IMR-90 (cell line): ENCODE results near the gene LAMTOR3. TPM values are rescaled to one million over a fixed set of nuclear protein-coding genes. Genes with fewer than 3 reads are reported as not detected.
"Not testable (repeated sequence)": the region's sequence is repeated elsewhere in the genome, so short reads cannot be mapped to it uniquely, and the experiment has no call there.

Experiments
- ATAC-seq: fragments of 200-7000 bp; cut with Tn5 transposase; 2 replicates; pipeline ENCODE4 v1.9.1; 2020; ENCODE audit warnings: low read depth, mild to moderate bottlenecking, moderate library complexity
- BruUV-seq: library from RNA; stranded (reverse); fragments of 400-500 nt; replicated peaks from 2 replicates; lab custom pipeline; 2021; lab: Mats Ljungman, UMichigan
- CTCF ChIA-PET: fragments of 300-600 bp; formaldehyde crosslinking; extraction: SDS; loops from one replicate; lab custom pipeline; 2021; ENCODE audit warnings: antibody characterized with exemption; lab: Yijun Ruan, JAX
- POLR2A ChIA-PET: fragments of 300-600 bp; sonication (Branson Sonifier 250); formaldehyde crosslinking; loops from one replicate; lab custom pipeline; 2022; ENCODE audit warnings: antibody characterized with exemption; ENCODE audit not compliant: unreplicated experiment; lab: Charles Lee
- DNase-seq: peaks from one replicate; pipeline ENCODE4 v3.0.0; 2013
- H2AFZ ChIP-seq: replicated peaks from 2 replicates; pipeline ENCODE3; 2013; ENCODE audit warnings: low read length, mild to moderate bottlenecking; ENCODE audit not compliant: poor library complexity
- H2AK5ac ChIP-seq: 2 replicates; pipeline ENCODE4 v1.6.1; 2013; ENCODE audit warnings: low read depth, low read length, inconsistent platforms
- H2AK9ac ChIP-seq: replicated peaks from 2 replicates; pipeline ENCODE3; 2013; ENCODE audit warnings: mild to moderate bottlenecking, low read depth, low read length, moderate library complexity; ENCODE audit not compliant: poor library complexity
- H2BK120ac ChIP-seq: 2 replicates; pipeline ENCODE4 v1.6.1; 2013; ENCODE audit warnings: low read depth, low read length, inconsistent platforms
- H2BK15ac ChIP-seq: 3 replicates; pipeline ENCODE4 v1.6.1; 2013; ENCODE audit warnings: low read depth, low read length, inconsistent platforms
- H2BK20ac ChIP-seq: 2 replicates; pipeline ENCODE4 v1.6.1; 2013; ENCODE audit warnings: low read depth, mild to moderate bottlenecking, inconsistent platforms, low read length, moderate library complexity
- H2BK5ac ChIP-seq: 2 replicates; pipeline ENCODE4 v1.6.1; 2013; ENCODE audit warnings: mild to moderate bottlenecking, low read depth, low read length, inconsistent platforms; ENCODE audit not compliant: poor library complexity, severe bottlenecking
- H3K14ac ChIP-seq: replicated peaks from 2 replicates; pipeline ENCODE4 v1.6.1; 2013; ENCODE audit warnings: low read depth, low read length, inconsistent platforms
- H3K18ac ChIP-seq: 2 replicates; pipeline ENCODE4 v1.6.1; 2013; ENCODE audit warnings: low read depth, low read length, control low read depth
- H3K23ac ChIP-seq: 2 replicates; pipeline ENCODE4 v1.6.1; 2013; ENCODE audit warnings: low read depth, low read length, inconsistent platforms
- H3K27ac ChIP-seq: 2 replicates; pipeline ENCODE4 v1.5.1; 2013; ENCODE audit warnings: mild to moderate bottlenecking, control low read depth, low read length; ENCODE audit not compliant: insufficient read depth
- H3K27me3 ChIP-seq: 2 replicates; pipeline ENCODE4 v1.6.1; 2013; ENCODE audit warnings: low read length; ENCODE audit not compliant: control insufficient read depth, insufficient read depth
- H3K36me3 ChIP-seq: 2 replicates; pipeline ENCODE4 v1.6.1; 2013; ENCODE audit warnings: low read length, mixed read lengths; ENCODE audit not compliant: control insufficient read depth, insufficient read depth
- H3K4ac ChIP-seq: 2 replicates; pipeline ENCODE4 v1.6.1; 2013; ENCODE audit warnings: low read depth, low read length, inconsistent platforms
- H3K4me1 ChIP-seq: 2 replicates; pipeline ENCODE4 v1.6.1; 2013; ENCODE audit warnings: low read length, mixed read lengths; ENCODE audit not compliant: control insufficient read depth, insufficient read depth
- H3K4me2 ChIP-seq: 2 replicates; pipeline ENCODE4 v1.6.1; 2013; ENCODE audit warnings: low read depth, mild to moderate bottlenecking, control low read depth, low read length, moderate library complexity
- H3K4me3 ChIP-seq: 2 replicates; pipeline ENCODE4 v1.5.1; 2013; ENCODE audit warnings: low read depth, mild to moderate bottlenecking, control low read depth, low read length, moderate library complexity; ENCODE audit not compliant: insufficient read depth
- H3K56ac ChIP-seq: 2 replicates; pipeline ENCODE4 v1.6.1; 2013; ENCODE audit warnings: low read length, inconsistent platforms; ENCODE audit not compliant: insufficient read depth; ENCODE audit errors: extremely low read depth
- H3K79me1 ChIP-seq, 2 experiments: 2 replicates each; pipeline ENCODE4 v1.6.1; 2013; ENCODE audit warnings: low read length in 2 of 2, inconsistent platforms in 1 of 2, low read depth in 1 of 2
- H3K9ac ChIP-seq: 2 replicates; pipeline ENCODE4 v1.6.1; 2013; ENCODE audit warnings: low read depth, low read length, control low read depth
- H3K9me1 ChIP-seq: 2 replicates; pipeline ENCODE4 v1.6.1; 2013; ENCODE audit warnings: low read length, inconsistent platforms; ENCODE audit not compliant: insufficient read depth
- H3K9me3 ChIP-seq: 2 replicates; pipeline ENCODE4 v1.6.1; 2013; ENCODE audit warnings: low read length; ENCODE audit not compliant: control insufficient read depth, insufficient read depth
- H4K20me1 ChIP-seq: 2 replicates; pipeline ENCODE4 v1.6.1; 2013; ENCODE audit warnings: low read length, inconsistent platforms; ENCODE audit not compliant: insufficient read depth
- H4K5ac ChIP-seq: 2 replicates; pipeline ENCODE4 v1.6.1; 2013; ENCODE audit warnings: mild to moderate bottlenecking, low read depth, low read length, control low read depth
- H4K8ac ChIP-seq, 2 experiments: 2 replicates each; pipeline ENCODE4 v1.6.1; 2013; ENCODE audit warnings: low read depth in 2 of 2, low read length in 2 of 2, control low read depth in 1 of 2, inconsistent platforms in 1 of 2
- H4K91ac ChIP-seq: 2 replicates; pipeline ENCODE4 v1.6.1; 2013; ENCODE audit warnings: low read depth, low read length, inconsistent platforms; ENCODE audit not compliant: insufficient read depth
- BHLHE40 ChIP-seq: fragments of 150-350 bp; IDR thresholded peaks from 2 replicates; pipeline ENCODE4 v1.6.1; 2016; ENCODE audit warnings: mild to moderate bottlenecking, low read depth, low read length
- CEBPB ChIP-seq: IDR thresholded peaks from 2 replicates; pipeline ENCODE4 v1.6.1; 2012; ENCODE audit warnings: low read depth, low read length, improper control_type of control experiment
- MAZ ChIP-seq: IDR thresholded peaks from 2 replicates; pipeline ENCODE4 v1.6.1; 2012; ENCODE audit warnings: low read depth, mild to moderate bottlenecking, low read length, improper control_type of control experiment, moderate library complexity, borderline replicate concordance
- RCOR1 ChIP-seq: IDR thresholded peaks from 2 replicates; pipeline ENCODE4 v1.6.1; 2012; ENCODE audit warnings: mild to moderate bottlenecking, low read length, improper control_type of control experiment; ENCODE audit not compliant: insufficient replicate concordance
- WGBS, 2 experiments: methylation state at CpG; one replicate each; pipeline versions ENCODE4 v1.1.5 to v1.1.7; 2013; ENCODE audit warnings: missing lambda C conversion rate in 2 of 2; ENCODE audit not compliant: insufficient read length in 1 of 2; ENCODE audit errors: extremely low coverage in 2 of 2; 5-methylcytosine and 5-hydroxymethylcytosine counted together
- dilution Hi-C: fragments of 300-500 bp; cut with HindIII; formaldehyde crosslinking; loops from one replicate; pipeline ENCODE4 v1.14.3; 2018; ENCODE audit warnings: low sequenced_read_pairs; ENCODE audit not compliant: unreplicated experiment
- in situ Hi-C: fragments of 300-500 bp; cut with MboI; formaldehyde crosslinking; loops from 3 replicates; pipeline ENCODE4 v1.14.3; 2019; ENCODE audit warnings: low sequenced_read_pairs, inconsistent platforms, mixed read lengths
- intact Hi-C: fragments of 100-400 bp; cut with micrococcal nuclease; formaldehyde crosslinking; loops from 2 replicates; pipeline ENCODE4 v1.10.0; 2022
- polyA plus RNA-seq, 3 experiments: library from polyadenylated mRNA; depleted of rRNA; stranded (reverse); fragments of >200 nt; gene quantifications; 2 replicates each; pipeline ENCODE4 v1.2.3, GENCODE V29; 2012; ENCODE audit warnings: low replicate concordance in 1 of 3
- total RNA-seq: library from RNA; depleted of rRNA; stranded (reverse); fragments of >200 nt; gene quantifications from 2 replicates; pipeline ENCODE4 v1.2.3, GENCODE V29; 2012

Gene LAMTOR3
- total and polyA plus RNA-seq, 2 of the 4 experiments (the other 2 are of a cell fraction) = 28.6 to 35.7 TPM

GRCh38 chr4:99832321-99832720 is 61.9 kb downstream of the LAMTOR3 start:
- intact Hi-C loops (loop anchor here (5.0 kb wide), 1 partner anchor 115 kb away; the partner anchor contains the start of gene DNAJB14), in situ Hi-C loops (no loop called here), dilution Hi-C loops (no loop called here)
- Histone ChIP-seq H3K36me3 (no peaks in the 10 kb centered on the region), H3K9me1 (no peaks in the 10 kb centered on the region), H3K18ac (no peak overlapping the region; the same call in 1 of the 2 replicates), H3K4me1 (no peaks in the 10 kb centered on the region), H2BK120ac (no peak overlapping the region), H3K79me1 (no peaks in the 10 kb centered on the region), H3K9ac (no peak overlapping the region), H4K91ac (no peak overlapping the region), H2BK20ac (0 out of 2 replicates have a peak overlapping the region, but pooled peaks have one; percentile 6), H3K27me3 (0 out of 2 replicates have a peak, but pooled peaks cover 2% of the 10 kb centered on the region), H3K4me2 (no peak overlapping the region), H3K4ac (no peak overlapping the region), H3K4me3 (no peak overlapping the region), H3K27ac (no peak overlapping the region), H3K9me3 (no peaks in the 10 kb centered on the region), H3K14ac (no peak overlapping the region), H4K5ac (no peak overlapping the region), H2BK15ac (no peak overlapping the region), H2BK5ac (no peak overlapping the region), H2AK5ac (no peak overlapping the region), H4K20me1 (no peaks in the 10 kb centered on the region), H2AFZ (no peak overlapping the region), H3K23ac (no peak overlapping the region), H2AK9ac (no peak overlapping the region), H4K8ac (no peak overlapping the region), H3K56ac (no peak overlapping the region)
- peak; percentile 68 for ATAC-seq
- ChIA-PET POLR2A (no interaction called here), CTCF (no interaction called here)
- no peak for TF ChIP-seq MAZ
- no peak for TF ChIP-seq RCOR1
- TF ChIP-seq BHLHE40 = no peak
- no peak for TF ChIP-seq CEBPB
- BruUV-seq = no TSS peak
- no peak for DNase-seq

GRCh38 chr4:99830051-99830450 is 64.2 kb downstream of the LAMTOR3 start:
- H2BK5ac ChIP-seq, H3K27me3 ChIP-seq, H2AK5ac ChIP-seq, H3K4me1 ChIP-seq, H3K18ac ChIP-seq, H2BK120ac ChIP-seq, H3K4ac ChIP-seq, H4K20me1 ChIP-seq, H3K9ac ChIP-seq, in situ Hi-C loops, H3K4me2 ChIP-seq, H3K56ac ChIP-seq, H3K14ac ChIP-seq, H2BK20ac ChIP-seq, H3K4me3 ChIP-seq, H2BK15ac ChIP-seq, H2AFZ ChIP-seq, POLR2A ChIA-PET, H3K23ac ChIP-seq, H4K5ac ChIP-seq, DNase-seq, H4K91ac ChIP-seq, ATAC-seq, H3K9me3 ChIP-seq, BruUV-seq, H3K79me1 ChIP-seq, H3K27ac ChIP-seq, H3K36me3 ChIP-seq, H3K9me1 ChIP-seq, H2AK9ac ChIP-seq, H4K8ac ChIP-seq, dilution Hi-C loops: not testable (repeated sequence)
- 80% methylated on average over 1 of the region's 5 CpGs; no CpG with 5 or more reads in 1 of the 2 experiments for WGBS, 2 experiments
- intact Hi-C loops = loop anchor here (5.0 kb wide), 1 partner anchor 117 kb away; the partner anchor contains the start of gene DNAJB14
- CTCF ChIA-PET = interaction anchor here (0.7 to 1.2 kb wide), 2 partner anchors 18 to 21 kb away, joined by 3 read pairs; no protein-coding TSS in a partner anchor
